ENCODE results near the gene JAG2. TPM values are rescaled to one million over a fixed set of nuclear protein-coding genes. Genes with fewer than 3 reads are reported as not detected.

JAG2 gene
- total RNA-seq, 1 donor from 2014 or later = 0.44 TPM

- intact Hi-C loops (cut with micrococcal nuclease) = no loop called here
- no peaks in the 10 kb centered on the region for H3K4me1 Mint-ChIP-seq
- H3K9me3 Mint-ChIP-seq = no peaks in the 10 kb centered on the region
- no peak overlapping the region for H3K27ac Mint-ChIP-seq
- no peak overlapping the region for H3K4me3 Mint-ChIP-seq
- ATAC-seq (ENCODE audit: low read depth) (no peak), DNase-seq (no peak)
- H3K36me3 Mint-ChIP-seq (ENCODE audit: low read depth) = no peaks in the 10 kb centered on the region
- TF ChIP-seq CTCF (IDR thresholded peaks at IDR 0.05) = no peak
- CTCF ChIA-PET = no interaction called here
- H3K27me3 Mint-ChIP-seq = no peaks in the 10 kb centered on the region
- POLR2A ChIA-PET = no interaction called here
These were observed 19.3 kb downstream of the JAG2 start for GRCh38 chr14:105149146-105149781.

GRCh38 chr14:105148604-105149145 lies 19.9 kb downstream of the JAG2 start:
- Mint-ChIP-seq H3K4me1 (no peaks in the 10 kb centered on the region), H3K27ac (no peak overlapping the region), H3K27me3 (no peaks in the 10 kb centered on the region), H3K4me3 (no peak overlapping the region), H3K9me3 (no peaks in the 10 kb centered on the region), H3K36me3 (ENCODE audit: low read depth) (no peaks in the 10 kb centered on the region)
- TF ChIP-seq CTCF (IDR thresholded peaks at IDR 0.05) = no peak
- ChIA-PET POLR2A (no interaction called here), CTCF (no interaction called here)
- ATAC-seq (ENCODE audit: low read depth) (no peak), DNase-seq (no peak)
- intact Hi-C loops (cut with micrococcal nuclease) = no loop called here

- ChIA-PET POLR2A (no interaction called here), CTCF (no interaction called here)
- no peak for TF ChIP-seq CTCF (IDR thresholded peaks at IDR 0.05)
- no peak for DNase-seq
- H3K9me3 Mint-ChIP-seq = no peaks in the 10 kb centered on the region
- H3K36me3 Mint-ChIP-seq (ENCODE audit: low read depth) = no peaks in the 10 kb centered on the region
- no peak overlapping the region for H3K27ac Mint-ChIP-seq
- no peak overlapping the region for H3K4me3 Mint-ChIP-seq
- H3K4me1 Mint-ChIP-seq = no peaks in the 10 kb centered on the region
- intact Hi-C loops (cut with micrococcal nuclease) = no loop called here
- no peaks in the 10 kb centered on the region for H3K27me3 Mint-ChIP-seq
- ATAC-seq (ENCODE audit: low read depth) = no peak
These were observed 20.6 kb downstream of the JAG2 start for GRCh38 chr14:105147671-105148603.

GRCh38 chr14:105146976-105147635 lies 21.5 kb downstream of the JAG2 start:
- H3K27me3 Mint-ChIP-seq = no peaks in the 10 kb centered on the region
- no peaks in the 10 kb centered on the region for H3K36me3 Mint-ChIP-seq (ENCODE audit: low read depth)
- no peak overlapping the region for H3K27ac Mint-ChIP-seq
- H3K4me3 Mint-ChIP-seq = no peak overlapping the region
- no peaks in the 10 kb centered on the region for H3K4me1 Mint-ChIP-seq
- POLR2A ChIA-PET = no interaction called here
- ATAC-seq (ENCODE audit: low read depth) = no peak
- TF ChIP-seq CTCF (IDR thresholded peaks at IDR 0.05) = no peak
- intact Hi-C loops (cut with micrococcal nuclease) = no loop called here
- DNase-seq = no peak
- CTCF ChIA-PET = no interaction called here
- H3K9me3 Mint-ChIP-seq = no peaks in the 10 kb centered on the region

Measured in activated B cell treated with CpG ODN at 0.5 μM for 24 hours (primary cell).